RPMI8226 (cell line): ENCODE data around the gene FBXW12.
A peak's percentile ranks its signal among the peaks of the same experiment; 100 is the strongest.

Source experiments
- DNase-seq: peaks from one replicate; pipeline ENCODE4 v3.0.0-alpha.2; 2015

FBXW12 gene

GRCh38 chr3:48409291-48410201 is 37.5 kb downstream of the FBXW12 start:
- no peak for DNase-seq

- DNase-seq = no peak
These were observed 38.4 kb downstream of the FBXW12 start for GRCh38 chr3:48410205-48411040.

GRCh38 chr3:48411041-48411588 is 39.1 kb downstream of the FBXW12 start:
- no peak for DNase-seq

DNA sequence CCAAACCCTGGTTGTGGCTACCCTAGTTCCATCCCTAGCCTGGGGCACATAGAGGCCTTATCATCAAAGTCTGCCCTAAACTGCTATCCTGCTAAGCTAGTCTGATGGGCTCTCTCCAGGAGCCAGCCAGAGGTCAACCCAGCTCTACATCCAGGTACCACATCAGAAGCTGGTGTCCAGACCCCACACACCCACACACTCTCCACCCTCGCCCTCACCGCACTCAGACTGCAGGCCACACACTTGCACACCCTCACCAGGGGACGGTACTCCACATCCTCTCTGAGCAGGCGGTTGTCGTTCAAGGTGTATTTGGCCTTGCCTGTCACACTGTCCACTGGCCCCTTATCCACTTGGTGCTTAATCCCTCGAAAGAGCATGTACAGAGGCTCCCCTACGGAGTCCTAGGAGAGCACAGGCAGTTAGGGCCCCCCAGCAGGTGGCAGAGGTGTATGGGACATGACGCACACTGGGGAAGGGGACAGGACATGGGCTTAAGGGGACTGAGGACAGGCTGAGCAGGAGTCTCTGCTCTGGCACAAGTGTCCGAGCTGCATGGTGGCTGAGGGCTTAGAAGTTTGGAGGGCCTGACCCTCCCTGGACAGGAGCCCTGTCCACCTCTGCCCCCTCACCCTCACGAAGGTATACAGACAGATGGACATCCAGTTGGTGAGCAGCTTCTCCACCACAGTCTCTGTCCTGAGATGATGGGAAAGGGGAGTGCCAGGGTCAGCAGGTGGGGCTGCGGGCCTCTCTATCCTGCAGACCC is 39.8 kb downstream of the FBXW12 start:
- no peak for DNase-seq

DNA sequence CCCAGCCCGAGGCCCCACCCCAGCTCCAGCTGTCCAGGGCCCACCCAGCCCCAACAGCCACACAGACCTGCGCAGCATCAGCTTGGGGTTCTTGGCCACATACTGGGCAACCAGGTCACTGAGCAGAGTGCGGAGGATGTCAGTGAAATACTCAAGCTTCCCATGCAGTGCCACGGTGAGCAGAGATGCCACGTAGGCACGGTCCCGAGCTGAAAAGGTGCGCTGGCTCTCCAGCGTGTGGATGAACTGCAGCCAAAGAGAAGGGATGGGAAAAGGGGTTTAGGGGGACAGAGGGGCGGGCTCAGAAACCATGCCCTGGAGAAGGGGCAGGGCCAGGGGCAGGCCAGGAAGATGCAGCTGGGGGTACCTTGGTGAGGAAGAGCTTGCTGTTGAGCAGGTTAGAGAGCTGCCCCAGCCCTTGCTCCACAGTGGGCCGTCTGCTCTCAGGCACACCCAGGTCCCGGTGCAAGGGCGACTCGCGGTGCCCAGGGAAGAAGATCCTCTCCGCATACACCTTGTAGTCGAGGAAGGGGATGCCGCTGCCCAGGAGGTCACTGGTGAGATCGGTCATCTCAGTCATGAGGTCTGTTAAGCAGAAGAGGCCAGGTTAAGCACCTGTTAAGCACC is 40.5 kb downstream of the FBXW12 start:
- DNase-seq = no peak

DNA sequence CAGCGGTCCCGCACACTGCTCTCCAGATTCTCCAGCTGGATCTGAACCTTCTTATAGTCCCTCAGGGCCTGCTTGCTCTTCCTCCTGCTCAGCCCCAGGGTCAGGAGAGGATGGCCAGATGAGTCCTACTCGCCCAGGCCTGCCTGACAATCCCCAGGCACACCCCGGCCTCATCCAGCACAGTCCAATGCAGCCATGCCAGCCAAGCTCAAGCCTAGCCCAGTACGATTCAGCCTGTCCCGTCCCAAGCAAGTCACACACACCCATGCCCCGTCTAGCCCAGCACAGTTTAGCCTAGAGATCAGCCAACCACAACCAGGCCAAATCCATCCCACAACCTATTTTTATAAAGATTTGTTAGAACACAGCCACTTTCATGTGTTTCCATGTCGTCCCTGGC is 41.1 kb downstream of the FBXW12 start:
- peak; percentile 29 for DNase-seq

DNA sequence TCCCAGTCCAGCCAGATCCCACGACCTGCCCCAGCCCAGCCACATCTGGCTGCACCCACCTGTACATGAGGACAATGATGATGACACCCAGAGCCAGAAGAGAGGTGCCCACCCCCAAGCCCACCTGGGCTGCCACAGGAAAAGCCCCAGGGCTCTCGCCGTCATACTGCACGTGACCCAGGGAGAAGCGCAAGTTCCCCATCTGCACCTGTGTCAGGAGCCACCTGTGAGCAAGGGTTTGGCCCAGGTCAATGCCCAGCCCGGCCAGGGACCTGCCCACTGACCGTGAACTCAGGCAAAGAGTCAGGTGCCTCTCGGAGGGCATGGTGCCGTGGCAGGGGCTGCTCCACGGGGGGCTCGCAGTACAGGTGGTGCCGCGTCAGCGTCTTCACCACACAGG is 41.6 kb downstream of the FBXW12 start:
- peak; percentile 54 for DNase-seq

DNA sequence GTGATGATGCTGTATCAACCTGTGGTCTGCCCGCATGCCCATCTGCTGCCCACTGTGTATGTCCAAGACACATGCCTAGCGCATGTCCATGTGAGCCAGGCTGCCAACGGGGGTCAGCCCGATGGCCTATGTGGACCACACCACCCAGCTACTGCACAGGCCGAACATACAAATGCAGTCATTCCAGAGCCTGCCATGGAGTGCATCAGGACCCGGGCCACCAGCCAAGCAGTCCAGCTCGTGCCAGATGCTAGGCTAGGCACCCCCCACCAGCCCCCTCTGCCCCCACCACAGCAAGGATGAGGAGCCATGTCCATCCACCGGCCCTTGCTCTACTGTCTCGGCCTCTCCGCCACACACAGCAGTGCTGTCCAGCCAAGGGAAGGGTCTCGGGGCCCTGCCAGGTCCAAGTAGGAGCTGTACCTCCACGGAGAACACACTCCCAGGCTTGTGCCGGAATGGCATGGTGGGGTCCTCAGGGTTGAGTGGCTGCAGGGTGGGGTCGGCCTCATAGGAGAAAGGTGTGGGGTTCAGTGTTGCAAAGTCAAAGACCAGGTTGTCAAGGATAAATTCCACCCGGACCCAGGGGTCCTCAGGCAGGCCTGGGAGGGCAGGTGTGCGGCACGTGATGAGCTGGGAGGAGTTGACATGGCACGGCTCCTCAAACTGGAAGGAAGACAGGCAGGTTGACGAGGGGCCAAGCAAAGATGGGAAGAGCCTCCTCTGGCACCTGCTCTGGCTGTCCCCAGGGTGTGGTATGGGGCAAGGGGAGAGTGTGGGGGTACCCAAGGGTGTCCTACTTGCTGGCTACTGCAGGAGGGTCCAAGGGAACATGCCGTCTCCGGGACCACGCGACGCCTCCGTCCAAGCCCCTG is 42.6 kb downstream of the FBXW12 start:
- DNase-seq = no peak

GRCh38 chr3:48415251-48415953 is 43.4 kb downstream of the FBXW12 start:
- no peak for DNase-seq

DNA sequence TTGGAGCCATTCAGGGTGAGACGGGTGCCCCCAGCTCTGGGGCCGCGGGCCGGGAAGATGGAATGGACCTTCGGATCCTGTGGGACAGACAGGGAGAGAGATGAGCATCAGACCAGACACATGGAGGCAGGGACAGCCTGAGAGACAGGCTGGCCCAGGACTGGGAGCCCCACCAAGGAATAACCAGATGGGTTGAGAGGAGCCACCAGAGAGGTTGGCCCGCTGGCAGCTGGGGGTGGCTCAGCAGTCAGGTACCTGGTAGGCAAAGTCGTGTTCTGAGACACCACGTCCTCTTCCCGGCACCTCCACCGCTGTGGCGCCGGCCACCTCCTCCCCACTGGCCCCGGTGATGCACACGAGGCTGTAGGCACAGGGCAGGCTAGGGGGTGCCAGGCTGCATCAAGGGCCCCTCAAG is 44.1 kb downstream of the FBXW12 start:
- no peak for DNase-seq

- no peak for DNase-seq
These were observed 44.5 kb downstream of the FBXW12 start for GRCh38 chr3:48416546-48416945.

- no peak for DNase-seq
These were observed 45.6 kb downstream of the FBXW12 start for GRCh38 chr3:48417529-48418108.

DNA sequence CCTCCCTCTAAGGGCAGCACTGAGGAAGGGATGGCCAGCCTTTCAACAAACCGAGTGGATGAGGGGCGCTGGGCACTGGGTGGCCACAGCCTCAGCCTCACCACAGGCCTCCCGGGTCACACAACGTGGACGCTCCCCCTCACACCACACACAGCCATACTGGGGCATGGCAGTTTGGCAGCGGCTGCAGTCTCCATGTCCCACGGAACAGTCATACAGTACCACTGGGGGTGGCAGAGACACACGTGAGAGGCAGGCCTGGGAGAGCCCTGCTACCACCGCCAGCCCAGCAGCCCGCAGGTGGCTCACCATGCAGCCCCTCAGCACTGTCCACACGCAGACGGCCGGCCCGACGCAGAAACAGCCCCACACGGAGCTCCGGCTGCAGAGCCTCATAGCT is 46.1 kb downstream of the FBXW12 start:
- DNase-seq = no peak

DNA sequence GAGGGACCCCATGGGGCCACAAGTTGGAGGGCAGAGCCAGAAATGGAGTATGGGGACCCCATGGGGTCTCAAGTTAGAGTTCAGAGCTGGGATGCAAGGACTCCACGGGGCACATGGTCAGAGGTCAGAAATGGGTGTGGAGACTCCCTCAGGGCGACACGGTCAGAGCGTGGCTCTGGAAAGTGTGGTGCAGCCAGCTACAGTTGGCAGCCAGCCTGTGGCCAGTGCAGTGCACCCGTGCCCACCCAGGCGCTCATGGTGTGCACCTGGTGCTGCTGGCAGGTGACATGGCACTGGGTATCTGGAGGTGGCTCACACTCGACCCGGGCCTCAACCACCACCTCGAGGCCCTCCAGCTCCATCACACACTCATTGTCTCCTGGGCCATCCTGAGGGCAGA is 46.6 kb downstream of the FBXW12 start:
- peak; percentile 20 for DNase-seq

DNA sequence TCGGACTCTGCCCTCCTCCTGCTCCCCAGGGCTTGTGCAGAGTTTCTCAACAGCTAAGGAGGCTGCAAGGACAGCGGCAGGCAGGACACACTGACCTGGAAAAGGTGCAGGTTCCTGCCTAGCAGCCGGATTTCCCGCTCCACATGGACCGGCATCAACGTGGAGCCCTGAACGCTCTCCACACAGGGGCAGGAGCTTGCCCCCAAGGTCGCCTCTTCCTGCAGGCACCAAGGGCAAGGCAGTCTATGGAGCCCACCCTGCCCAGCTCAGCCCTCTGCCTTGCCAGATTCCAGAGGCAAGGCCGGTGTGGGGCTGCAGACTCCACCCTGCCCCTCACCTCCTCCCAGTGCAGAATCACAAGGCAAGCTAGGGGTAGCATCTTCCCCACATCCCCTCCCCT is 47.1 kb downstream of the FBXW12 start:
- DNase-seq = no peak

GRCh38 chr3:48419597-48419996 is 47.6 kb downstream of the FBXW12 start:
- DNase-seq = no peak

DNA sequence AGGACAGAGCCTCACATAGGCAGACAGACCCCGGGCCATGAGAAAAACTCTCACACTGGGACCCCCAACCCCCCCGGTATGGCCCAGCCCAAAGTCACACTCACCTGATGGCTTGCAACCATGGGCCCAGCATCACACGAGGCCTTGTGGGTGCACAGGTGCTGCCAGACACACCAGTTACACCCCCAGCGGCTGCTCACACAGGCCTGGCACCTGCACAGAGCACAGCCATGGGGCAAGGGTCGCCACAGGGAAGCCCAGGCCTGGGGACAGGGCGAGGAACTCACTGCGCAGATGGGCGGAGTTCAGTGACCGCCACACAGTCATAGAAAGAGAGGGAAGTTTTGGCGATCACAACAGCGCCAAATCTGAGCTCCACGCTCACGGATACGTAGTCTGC is 48.5 kb downstream of the FBXW12 start:
- DNase-seq = no peak

GRCh38 chr3:48422272-48422671 is 50.3 kb downstream of the FBXW12 start:
- DNase-seq = peak; percentile 45

DNA sequence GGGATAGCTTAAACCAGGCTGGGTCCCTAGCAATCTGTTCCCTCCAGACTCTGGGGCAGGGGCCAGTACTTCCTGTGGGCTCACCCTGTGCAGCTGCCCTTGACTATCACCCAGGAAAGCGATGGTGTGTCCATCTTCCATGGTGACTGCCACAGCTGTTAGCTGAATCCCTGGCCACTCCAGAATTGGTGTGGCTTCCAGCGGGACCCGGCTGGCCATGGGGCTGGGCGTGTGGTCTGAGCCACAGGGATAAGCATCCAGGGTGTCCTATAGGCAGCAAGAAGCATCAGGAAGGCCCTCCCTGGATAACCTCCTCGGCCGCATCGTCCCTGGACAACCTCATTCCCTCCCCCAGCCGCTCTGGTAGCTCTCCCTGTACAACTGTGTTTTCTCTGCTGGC is 50.7 kb downstream of the FBXW12 start:
- no peak for DNase-seq

- no peak for DNase-seq
These were observed 51.3 kb downstream of the FBXW12 start for GRCh38 chr3:48423241-48423882.
